K562 (cell line): ENCODE results near the gene AKNA. TPM values are rescaled to one million over a fixed set of nuclear protein-coding genes. Genes with fewer than 3 reads are reported as not detected.

Experiments used
- polyA plus RNA-seq, 8 experiments: library from polyadenylated mRNA; depleted of rRNA in 4 of 8; stranded (reverse) in 5 of 8; unstranded in 3 of 8; fragments of >200 nt; fragmentation: Nextera tagmentation in 2 of 8; fragmentation: Illumina TruSeq in 1 of 8; extraction: Ambion mirVana in 2 of 8; extraction: Trizol in 1 of 8; gene quantifications; 2 replicates each; pipeline versions ENCODE4 v1.2.1 to v1.2.3, GENCODE V29; 2011 to 2014; ENCODE audit warnings: inconsistent platforms in 1 of 8, missing spikeins in 1 of 8
- total RNA-seq, 7 experiments: library from RNA; depleted of rRNA in 6 of 7; stranded (reverse); fragments of >200 nt in 6 of 7; fragmentation: Illumina TruSeq in 2 of 7; extraction: Trizol in 2 of 7; gene quantifications; 2 replicates each; pipeline versions ENCODE4 v1.2.1 to v1.2.3, GENCODE V29; 2011 to 2021; ENCODE audit warnings: low replicate concordance in 1 of 7

AKNA gene
- total and polyA plus RNA-seq, 9 of the 15 experiments (the other 6 are each of a cell fraction or from before 2014, with no cell fraction given) = 0.29 to 20.5 (median 3.9) TPM

Other genes starting within 250 kb of the AKNA start
- 0.08 TPM in 1 of 2 replicates, not detected in the other for gene COL27A1, start 232.4 kb downstream of the AKNA start, total RNA-seq (2014; rRNA removed)
- not detected in 2 replicates for gene COL27A1, start 232.4 kb downstream of the AKNA start, total RNA-seq (2014; rRNA removed; fragmentation: Illumina TruSeq; extraction: Trizol)
- gene COL27A1, start 232.4 kb downstream of the AKNA start, total RNA-seq (2015; rRNA removed; fragmentation: Illumina TruSeq; extraction: Trizol) = not detected in 2 replicates
- gene COL27A1, start 232.4 kb downstream of the AKNA start, total RNA-seq (2021) = 0.07 and 0.16 TPM in 2 replicates
- not detected in 2 replicates for gene COL27A1, start 232.4 kb downstream of the AKNA start, polyA plus RNA-seq (2011; rRNA removed)
- gene COL27A1, start 232.4 kb downstream of the AKNA start, polyA plus RNA-seq (2014; fragmentation: Illumina TruSeq; extraction: Trizol) = not detected in 2 replicates
- not detected for gene COL27A1, start 232.4 kb downstream of the AKNA start, polyA plus RNA-seq (2014; fragmentation: Nextera tagmentation; extraction: Ambion mirVana)
- 0.07 TPM in 1 of 2 replicates, not detected in the other for gene COL27A1, start 232.4 kb downstream of the AKNA start, polyA plus RNA-seq (2014; rRNA removed)
- not detected in 2 replicates for gene ORM1, start 64.9 kb downstream of the AKNA start, total RNA-seq (2014; rRNA removed)
- gene ORM1, start 64.9 kb downstream of the AKNA start, total RNA-seq (2014; rRNA removed; fragmentation: Illumina TruSeq; extraction: Trizol) = not detected in 2 replicates
- gene ORM1, start 64.9 kb downstream of the AKNA start, total RNA-seq (2015; rRNA removed; fragmentation: Illumina TruSeq; extraction: Trizol) = not detected in 2 replicates
- gene ORM1, start 64.9 kb downstream of the AKNA start, total RNA-seq (2021) = 2.9 and 3.4 TPM in 2 replicates
- gene ORM1, start 64.9 kb downstream of the AKNA start, polyA plus RNA-seq (2011; rRNA removed) = not detected in 2 replicates
- gene ORM1, start 64.9 kb downstream of the AKNA start, polyA plus RNA-seq (2014; fragmentation: Illumina TruSeq; extraction: Trizol) = not detected in 2 replicates
- gene ORM1, start 64.9 kb downstream of the AKNA start, polyA plus RNA-seq (2014; fragmentation: Nextera tagmentation; extraction: Ambion mirVana) = not detected
- gene ORM1, start 64.9 kb downstream of the AKNA start, polyA plus RNA-seq (2014; rRNA removed) = not detected in 2 replicates
- gene ORM2, start 58.1 kb downstream of the AKNA start, total RNA-seq (2014; rRNA removed) = not detected in 2 replicates
- gene ORM2, start 58.1 kb downstream of the AKNA start, total RNA-seq (2014; rRNA removed; fragmentation: Illumina TruSeq; extraction: Trizol) = not detected in 2 replicates
- gene ORM2, start 58.1 kb downstream of the AKNA start, total RNA-seq (2015; rRNA removed; fragmentation: Illumina TruSeq; extraction: Trizol) = not detected in 2 replicates
- gene ORM2, start 58.1 kb downstream of the AKNA start, total RNA-seq (2021) = 0.98 and 1.5 TPM in 2 replicates
- gene ORM2, start 58.1 kb downstream of the AKNA start, polyA plus RNA-seq (2011; rRNA removed) = not detected in 2 replicates
- not detected in 2 replicates for gene ORM2, start 58.1 kb downstream of the AKNA start, polyA plus RNA-seq (2014; fragmentation: Illumina TruSeq; extraction: Trizol)
- gene ORM2, start 58.1 kb downstream of the AKNA start, polyA plus RNA-seq (2014; fragmentation: Nextera tagmentation; extraction: Ambion mirVana) = not detected
- gene ORM2, start 58.1 kb downstream of the AKNA start, polyA plus RNA-seq (2014; rRNA removed) = not detected in 2 replicates
- gene WHRN, start 117.5 kb upstream of the AKNA start, total RNA-seq (2014; rRNA removed) = 9.0 and 10.1 TPM in 2 replicates
- 1.1 and 2.0 TPM in 2 replicates for gene WHRN, start 117.5 kb upstream of the AKNA start, total RNA-seq (2014; rRNA removed; fragmentation: Illumina TruSeq; extraction: Trizol)
- gene WHRN, start 117.5 kb upstream of the AKNA start, total RNA-seq (2015; rRNA removed; fragmentation: Illumina TruSeq; extraction: Trizol) = 3.0 and 3.5 TPM in 2 replicates
- gene WHRN, start 117.5 kb upstream of the AKNA start, total RNA-seq (2021) = 14.1 and 17.1 TPM in 2 replicates
- 3.0 and 5.3 TPM in 2 replicates for gene WHRN, start 117.5 kb upstream of the AKNA start, polyA plus RNA-seq (2011; rRNA removed)
- 5.1 and 6.2 TPM in 2 replicates for gene WHRN, start 117.5 kb upstream of the AKNA start, polyA plus RNA-seq (2014; fragmentation: Illumina TruSeq; extraction: Trizol)
- gene WHRN, start 117.5 kb upstream of the AKNA start, polyA plus RNA-seq (2014; fragmentation: Nextera tagmentation; extraction: Ambion mirVana) = under 1 TPM; 0.31 TPM
- gene WHRN, start 117.5 kb upstream of the AKNA start, polyA plus RNA-seq (2014; rRNA removed) = 10.4 and 10.5 TPM in 2 replicates
- 153 and 194 TPM in 2 replicates for gene ATP6V1G1, start 199.8 kb upstream of the AKNA start, total RNA-seq (2014; rRNA removed)
- 136 and 150 TPM in 2 replicates for gene ATP6V1G1, start 199.8 kb upstream of the AKNA start, total RNA-seq (2014; rRNA removed; fragmentation: Illumina TruSeq; extraction: Trizol)
- gene ATP6V1G1, start 199.8 kb upstream of the AKNA start, total RNA-seq (2015; rRNA removed; fragmentation: Illumina TruSeq; extraction: Trizol) = 151 and 163 TPM in 2 replicates
- 88.4 and 89.9 TPM in 2 replicates for gene ATP6V1G1, start 199.8 kb upstream of the AKNA start, total RNA-seq (2021)
- 132 and 162 TPM in 2 replicates for gene ATP6V1G1, start 199.8 kb upstream of the AKNA start, polyA plus RNA-seq (2011; rRNA removed)
- 168 and 193 TPM in 2 replicates for gene ATP6V1G1, start 199.8 kb upstream of the AKNA start, polyA plus RNA-seq (2014; fragmentation: Illumina TruSeq; extraction: Trizol)
- gene ATP6V1G1, start 199.8 kb upstream of the AKNA start, polyA plus RNA-seq (2014; fragmentation: Nextera tagmentation; extraction: Ambion mirVana) = 100 to 1,000 TPM; 396 to 492 TPM
- 178 and 199 TPM in 2 replicates for gene ATP6V1G1, start 199.8 kb upstream of the AKNA start, polyA plus RNA-seq (2014; rRNA removed)
- 9.1 and 11.5 TPM in 2 replicates for gene TMEM268, start 223.3 kb upstream of the AKNA start, total RNA-seq (2014; rRNA removed)
- 10.0 and 10.8 TPM in 2 replicates for gene TMEM268, start 223.3 kb upstream of the AKNA start, total RNA-seq (2014; rRNA removed; fragmentation: Illumina TruSeq; extraction: Trizol)
- gene TMEM268, start 223.3 kb upstream of the AKNA start, total RNA-seq (2015; rRNA removed; fragmentation: Illumina TruSeq; extraction: Trizol) = 7.1 and 8.6 TPM in 2 replicates
- gene TMEM268, start 223.3 kb upstream of the AKNA start, total RNA-seq (2021) = 14.8 and 17.3 TPM in 2 replicates
- gene TMEM268, start 223.3 kb upstream of the AKNA start, polyA plus RNA-seq (2011; rRNA removed) = 19.3 and 19.4 TPM in 2 replicates
- gene TMEM268, start 223.3 kb upstream of the AKNA start, polyA plus RNA-seq (2014; fragmentation: Illumina TruSeq; extraction: Trizol) = 19.4 and 19.6 TPM in 2 replicates
- gene TMEM268, start 223.3 kb upstream of the AKNA start, polyA plus RNA-seq (2014; fragmentation: Nextera tagmentation; extraction: Ambion mirVana) = 1 to 10 TPM; 2.6 to 2.7 TPM
- 8.4 and 10.5 TPM in 2 replicates for gene TMEM268, start 223.3 kb upstream of the AKNA start, polyA plus RNA-seq (2014; rRNA removed)